ENCODE measurements around the gene FAM171A2.

DNA sequence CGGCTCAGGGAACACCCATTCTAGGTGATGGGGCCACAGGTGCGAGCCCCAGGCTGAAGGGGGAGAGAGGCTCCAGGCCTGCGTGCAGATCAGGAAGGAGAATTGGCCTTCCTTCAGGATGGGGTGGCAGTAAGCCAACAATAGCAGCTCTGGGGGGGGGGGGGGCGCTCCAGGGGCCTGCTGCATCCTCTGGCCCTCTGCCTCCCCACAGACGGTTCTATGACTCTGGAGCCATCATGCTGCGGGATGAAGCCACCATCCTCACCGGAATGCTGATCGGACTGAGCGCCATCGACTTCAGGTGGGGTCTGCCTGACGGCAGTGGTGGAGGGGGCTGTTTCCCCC lies 49.2 kb downstream of the FAM171A2 start:
- TF ChIP-seq POLR2AphosphoS5 (IDR thresholded peaks at IDR 0.05) (no peak), EP300 (IDR thresholded peaks at IDR 0.05) (no peak), CTCF (IDR thresholded peaks at IDR 0.05) (no peak)

All from stomach (tissue), 4 donors.